B cell (primary cell): Measurements from ENCODE around the gene GINM1.

ENCODE experiments used
- EZH2 ChIP-seq: IDR thresholded peaks from 2 replicates; pipeline ENCODE4 v1.6.1; 2012; ENCODE audit warnings: borderline replicate concordance, low read depth, mild to moderate bottlenecking, moderate library complexity, low read length; ENCODE audit not compliant: insufficient read depth, poor library complexity, severe bottlenecking
- TF ChIP-seq, protein P1 (sequence below): fragments of 200-600 bp; IDR thresholded peaks from one replicate; pipeline ENCODE4 v1.8.0; 2022; ENCODE audit warnings: antibody characterized with exemption, mild to moderate bottlenecking

DNA sequence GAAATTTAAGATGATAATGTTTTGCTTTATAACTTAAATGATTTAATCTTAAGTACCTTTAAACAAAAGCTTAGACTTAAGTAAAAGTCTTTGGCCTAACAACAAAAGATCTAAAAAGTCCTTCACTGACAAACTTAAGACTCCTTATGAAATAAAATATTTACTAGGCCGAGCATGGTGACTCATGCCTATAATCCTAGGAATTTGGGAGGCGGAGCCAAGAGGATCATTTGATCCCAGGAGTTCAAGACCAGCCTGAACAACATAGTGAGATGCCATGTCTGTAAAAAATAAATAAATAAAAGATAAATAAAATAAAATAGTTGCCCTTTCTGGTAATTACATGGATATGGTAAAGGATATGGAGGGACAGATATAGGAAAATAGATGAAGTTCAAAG is 69.9 kb downstream of the GINM1 start:
- TF ChIP-seq, protein P1, sequence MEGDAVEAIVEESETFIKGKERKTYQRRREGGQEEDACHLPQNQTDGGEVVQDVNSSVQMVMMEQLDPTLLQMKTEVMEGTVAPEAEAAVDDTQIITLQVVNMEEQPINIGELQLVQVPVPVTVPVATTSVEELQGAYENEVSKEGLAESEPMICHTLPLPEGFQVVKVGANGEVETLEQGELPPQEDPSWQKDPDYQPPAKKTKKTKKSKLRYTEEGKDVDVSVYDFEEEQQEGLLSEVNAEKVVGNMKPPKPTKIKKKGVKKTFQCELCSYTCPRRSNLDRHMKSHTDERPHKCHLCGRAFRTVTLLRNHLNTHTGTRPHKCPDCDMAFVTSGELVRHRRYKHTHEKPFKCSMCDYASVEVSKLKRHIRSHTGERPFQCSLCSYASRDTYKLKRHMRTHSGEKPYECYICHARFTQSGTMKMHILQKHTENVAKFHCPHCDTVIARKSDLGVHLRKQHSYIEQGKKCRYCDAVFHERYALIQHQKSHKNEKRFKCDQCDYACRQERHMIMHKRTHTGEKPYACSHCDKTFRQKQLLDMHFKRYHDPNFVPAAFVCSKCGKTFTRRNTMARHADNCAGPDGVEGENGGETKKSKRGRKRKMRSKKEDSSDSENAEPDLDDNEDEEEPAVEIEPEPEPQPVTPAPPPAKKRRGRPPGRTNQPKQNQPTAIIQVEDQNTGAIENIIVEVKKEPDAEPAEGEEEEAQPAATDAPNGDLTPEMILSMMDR, result no peak
- TF ChIP-seq EZH2, result no peak
